GM10266 (cell line): Measurements from ENCODE around the gene HELZ2.

Experiments
- DNase-seq: peaks from one replicate; pipeline ENCODE4 v3.0.0; 2012; ENCODE audit errors: extremely low spot score
- TF ChIP-seq, protein P1 (sequence below): IDR thresholded peaks from 2 replicates; pipeline ENCODE4 v1.5.1; 2012; ENCODE audit warnings: mild to moderate bottlenecking, low read depth; ENCODE audit not compliant: control insufficient read depth, insufficient read depth; ENCODE audit errors: missing control alignments

HELZ2 gene

DNA sequence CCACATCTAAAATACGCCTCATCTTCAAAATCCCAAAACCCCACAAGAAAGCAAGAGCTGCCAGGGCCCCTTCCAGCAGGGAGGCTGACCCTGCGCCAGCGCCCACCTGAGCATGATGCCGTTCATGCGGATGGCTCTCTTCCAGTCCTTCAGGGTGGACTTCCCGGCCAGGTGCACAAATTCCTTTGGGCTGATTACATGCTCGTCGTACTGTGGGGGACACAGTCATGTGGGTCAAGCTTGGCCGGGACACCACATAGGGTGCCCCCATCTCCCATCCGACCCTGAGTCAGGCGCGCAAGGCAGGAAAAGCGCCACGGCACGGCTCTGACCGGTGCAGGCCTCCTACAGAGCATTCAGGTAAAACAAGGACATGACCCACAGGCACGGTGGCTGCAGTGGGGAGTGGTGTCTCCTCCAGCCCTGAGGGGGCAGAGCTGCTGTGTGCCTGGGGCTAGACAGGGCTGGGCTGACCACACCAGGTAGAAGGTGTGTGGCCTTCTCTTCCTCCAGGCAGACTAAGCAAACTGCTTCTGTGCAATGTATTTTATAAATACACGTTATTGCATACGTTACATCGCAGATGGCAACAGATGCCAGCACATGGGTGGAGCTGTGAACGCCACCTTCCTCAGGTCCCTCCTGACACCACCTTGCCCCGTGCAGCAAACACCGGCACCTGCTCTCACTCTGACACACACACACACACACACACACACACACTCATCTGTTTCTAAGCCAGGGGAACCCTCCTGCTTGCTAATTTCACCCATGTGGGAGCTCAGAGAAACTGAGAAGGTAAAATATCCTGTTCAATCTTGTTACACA is 23.8 kb upstream of the HELZ2 start:
- no peak for DNase-seq
- TF ChIP-seq, protein P1, sequence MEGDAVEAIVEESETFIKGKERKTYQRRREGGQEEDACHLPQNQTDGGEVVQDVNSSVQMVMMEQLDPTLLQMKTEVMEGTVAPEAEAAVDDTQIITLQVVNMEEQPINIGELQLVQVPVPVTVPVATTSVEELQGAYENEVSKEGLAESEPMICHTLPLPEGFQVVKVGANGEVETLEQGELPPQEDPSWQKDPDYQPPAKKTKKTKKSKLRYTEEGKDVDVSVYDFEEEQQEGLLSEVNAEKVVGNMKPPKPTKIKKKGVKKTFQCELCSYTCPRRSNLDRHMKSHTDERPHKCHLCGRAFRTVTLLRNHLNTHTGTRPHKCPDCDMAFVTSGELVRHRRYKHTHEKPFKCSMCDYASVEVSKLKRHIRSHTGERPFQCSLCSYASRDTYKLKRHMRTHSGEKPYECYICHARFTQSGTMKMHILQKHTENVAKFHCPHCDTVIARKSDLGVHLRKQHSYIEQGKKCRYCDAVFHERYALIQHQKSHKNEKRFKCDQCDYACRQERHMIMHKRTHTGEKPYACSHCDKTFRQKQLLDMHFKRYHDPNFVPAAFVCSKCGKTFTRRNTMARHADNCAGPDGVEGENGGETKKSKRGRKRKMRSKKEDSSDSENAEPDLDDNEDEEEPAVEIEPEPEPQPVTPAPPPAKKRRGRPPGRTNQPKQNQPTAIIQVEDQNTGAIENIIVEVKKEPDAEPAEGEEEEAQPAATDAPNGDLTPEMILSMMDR = no peak

DNA sequence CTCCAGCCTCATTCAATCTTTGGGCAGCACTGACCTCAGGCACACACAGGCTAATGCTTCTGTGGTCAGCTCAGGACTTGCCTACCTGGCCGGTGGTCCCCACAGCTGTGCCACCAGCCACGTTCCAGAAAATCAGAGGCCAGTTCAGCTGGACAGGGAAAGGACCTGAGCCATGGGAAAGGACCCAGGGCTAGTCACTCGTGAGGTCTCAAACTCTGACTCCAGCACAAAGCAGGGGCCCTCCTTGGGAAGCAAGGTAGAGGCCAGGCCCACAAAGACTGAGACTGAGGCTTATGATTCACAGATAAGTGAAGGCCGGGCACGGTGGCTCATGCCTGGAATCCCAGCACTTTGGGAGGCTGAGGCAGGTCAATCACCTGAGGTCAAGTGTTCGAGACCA is 22.4 kb upstream of the HELZ2 start:
- TF ChIP-seq, protein P1 = no peak
- no peak for DNase-seq

DNA sequence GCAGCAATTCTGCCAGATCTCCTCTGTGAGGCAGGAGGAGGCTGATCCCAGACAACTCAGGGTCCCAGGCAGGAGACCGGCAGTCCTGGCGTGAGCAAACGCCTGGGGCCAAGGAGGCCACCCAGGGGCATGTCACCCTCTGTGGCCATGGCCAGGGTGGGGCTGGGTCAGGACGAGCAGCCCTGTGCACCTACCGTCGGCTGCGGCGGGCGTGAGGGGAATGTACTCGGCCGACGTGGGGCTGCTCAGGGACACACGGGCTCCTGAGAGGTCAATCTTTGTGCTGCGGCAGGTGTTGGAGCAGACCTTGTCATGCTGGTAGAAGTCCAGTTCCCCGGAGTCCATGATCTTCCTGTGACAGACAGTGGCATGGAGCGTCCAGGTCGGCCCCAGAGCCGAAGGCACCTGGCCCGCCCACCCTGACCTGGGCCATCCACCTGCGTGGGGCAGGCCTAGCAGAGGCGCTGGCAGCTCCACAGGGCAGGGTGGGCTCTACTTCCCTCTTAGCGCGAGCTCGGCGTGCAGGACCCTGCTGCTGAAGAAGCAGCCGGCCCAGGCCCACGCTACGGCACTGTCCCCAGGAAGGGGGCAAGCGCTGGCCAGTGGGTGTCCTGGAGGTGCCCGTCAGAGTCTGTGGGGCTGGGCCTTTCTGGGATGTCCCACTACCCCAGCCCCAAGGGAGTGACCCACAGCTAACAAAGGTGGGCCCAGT is 21.5 kb upstream of the HELZ2 start:
- TF ChIP-seq, protein P1 = no peak
- DNase-seq = no peak

DNA sequence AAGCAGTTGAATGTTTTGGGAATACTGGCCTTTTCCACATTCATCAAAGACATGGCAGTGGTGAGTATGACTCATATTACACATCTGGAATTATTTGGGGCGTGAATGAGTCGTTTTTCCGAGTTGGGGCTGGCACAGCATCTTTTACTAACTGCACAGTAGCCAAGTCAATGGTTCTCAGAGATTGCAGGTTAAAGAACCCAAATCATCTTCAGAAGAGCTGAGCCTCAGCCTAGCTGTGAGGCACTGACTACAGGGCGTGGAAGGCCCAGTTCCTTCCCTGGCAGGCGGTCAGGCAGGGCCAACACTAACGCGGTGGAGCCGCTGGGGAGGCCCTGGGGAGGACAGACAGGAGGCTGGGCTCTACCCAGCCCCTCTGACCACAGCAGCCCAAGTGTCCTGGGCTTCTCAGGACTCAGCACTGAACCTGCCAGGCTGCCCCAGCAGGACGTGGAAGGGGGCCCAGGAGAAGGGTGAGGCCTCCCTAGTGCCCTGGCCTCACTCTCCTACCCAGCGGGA is 20.1 kb upstream of the HELZ2 start:
- TF ChIP-seq, protein P1 = no peak
- DNase-seq = no peak

DNA sequence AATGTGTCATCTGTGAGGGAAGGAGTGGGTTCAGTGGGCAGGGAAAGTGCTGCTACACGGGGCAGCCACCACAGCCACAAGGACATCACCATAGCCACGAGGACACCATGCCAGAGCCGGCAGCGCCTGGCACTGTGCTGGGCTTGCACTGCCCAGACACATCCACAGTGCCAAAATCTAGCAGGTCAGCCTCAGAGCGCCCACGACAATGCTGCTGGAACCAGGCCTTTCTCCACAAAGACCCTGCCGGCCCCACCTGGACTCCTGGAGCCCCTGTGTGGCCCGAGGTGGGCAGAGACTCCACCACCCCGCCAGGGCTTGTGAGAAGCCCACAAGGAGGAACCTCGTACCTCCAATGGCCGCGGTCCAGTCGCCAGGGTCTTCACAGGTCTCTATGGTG is 18.6 kb upstream of the HELZ2 start:
- no peak for DNase-seq
- TF ChIP-seq, protein P1 = no peak

DNA sequence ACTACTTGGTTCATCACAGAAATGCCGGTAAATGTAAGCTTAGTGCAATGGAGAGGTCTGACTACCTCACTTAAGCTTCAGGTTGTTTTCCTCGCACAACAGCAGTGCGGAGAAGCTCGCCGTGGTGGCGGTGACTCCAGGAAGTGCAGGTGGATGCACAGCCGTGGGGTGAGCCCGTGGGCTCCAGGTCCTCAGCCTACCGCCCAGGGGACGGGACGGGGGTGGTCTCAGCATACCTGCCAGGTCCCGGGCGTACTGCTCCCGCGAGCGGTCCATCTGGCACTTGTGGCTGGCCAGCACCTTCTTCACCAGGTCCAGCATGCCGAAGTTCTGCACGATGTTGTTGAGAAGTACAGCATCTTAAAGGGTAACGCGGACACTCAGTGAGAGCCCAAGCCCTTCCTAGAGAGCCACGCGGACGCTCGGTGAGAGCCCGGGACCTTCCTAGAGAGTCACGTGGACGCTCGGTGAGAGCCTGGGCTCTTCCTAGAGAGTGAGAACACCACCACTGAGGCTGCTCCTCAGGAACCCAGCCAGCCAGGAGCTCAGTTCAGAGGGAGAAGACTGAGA is 17.8 kb upstream of the HELZ2 start:
- TF ChIP-seq, protein P1 = no peak
- DNase-seq = no peak
